ENCODE results near the gene RBM6. TPM values are rescaled to one million over a fixed set of nuclear protein-coding genes. Genes with fewer than 3 reads are reported as not detected.

RBM6 gene
- total RNA-seq, 4 donors from 2014 or later = 73.5 to 222 (median 89.5) TPM

- peaks cover 98% of the 10 kb centered on the region for H3K36me3 ChIP-seq
- WGBS = 76% methylated on average over 5 of the region's 5 CpGs
- DNase-seq (ENCODE audit: low spot score in 2 of 2) = no peak
These were observed 171.8 kb downstream of the RBM6 start for GRCh38 chr3:50111757-50112156.

GRCh38 chr3:50112462-50112861, 172.5 kb downstream of the RBM6 start:
- no peaks in the 10 kb centered on the region for H3K9me3 ChIP-seq
- DNase-seq (ENCODE audit: low spot score in 2 of 2) = peak in 1 of 2 donors; percentile 27
- no peaks in the 10 kb centered on the region for H3K27me3 ChIP-seq
- TF ChIP-seq EP300 (IDR thresholded peaks at IDR 0.05) (no peak), POLR2AphosphoS5 (IDR thresholded peaks at IDR 0.05) (no peak)
- H3K36me3 ChIP-seq = peaks cover 99% of the 10 kb centered on the region
- H3K4me1 ChIP-seq = no peaks in the 10 kb centered on the region
- no peak overlapping the region for H3K4me3 ChIP-seq
- 85% methylated on average over 3 of the region's 3 CpGs for WGBS
- no peak overlapping the region for H3K27ac ChIP-seq

More at GRCh38 chr3:50111757-50112156, 171.8 kb downstream of the RBM6 start:
- Histone ChIP-seq H3K9me3 (no peaks in the 10 kb centered on the region), H3K4me1 (no peaks in the 10 kb centered on the region), H3K27ac (no peak overlapping the region), H3K27me3 (no peaks in the 10 kb centered on the region), H3K4me3 (no peak overlapping the region)
- no peak for TF ChIP-seq POLR2AphosphoS5 (IDR thresholded peaks at IDR 0.05)
- no peak for TF ChIP-seq EP300 (IDR thresholded peaks at IDR 0.05)
- no peak for TF ChIP-seq CTCF (IDR thresholded peaks at IDR 0.05)
- TF ChIP-seq POLR2A (IDR thresholded peaks at IDR 0.05) = no peak

- DNase-seq (ENCODE audit: low spot score in 2 of 2) = peak in 1 of 2 donors; percentile 30
- Histone ChIP-seq H3K4me1 (peaks cover 9% of the 10 kb centered on the region), H3K36me3 (peaks cover 89% of the 10 kb centered on the region)
These were observed 177.2 kb downstream of the RBM6 start for GRCh38 chr3:50117120-50117519.

GRCh38 chr3:50118237-50118636, 178.3 kb downstream of the RBM6 start:
- Histone ChIP-seq H3K4me3 (no peak overlapping the region), H3K27ac (no peak overlapping the region), H3K36me3 (peaks cover 77% of the 10 kb centered on the region), H3K4me1 (peaks cover 20% of the 10 kb centered on the region), H3K9me3 (no peaks in the 10 kb centered on the region), H3K27me3 (no peaks in the 10 kb centered on the region)
- peak in 1 of 2 donors; percentile 52 for DNase-seq (ENCODE audit: low spot score in 2 of 2)
- TF ChIP-seq EP300 (IDR thresholded peaks at IDR 0.05) (no peak), POLR2A (IDR thresholded peaks at IDR 0.05) (no peak), POLR2AphosphoS5 (IDR thresholded peaks at IDR 0.05) (no peak), CTCF (IDR thresholded peaks at IDR 0.05) (no peak)
- WGBS = 90% methylated on average over 10 of the region's 10 CpGs

More at GRCh38 chr3:50117120-50117519, 177.2 kb downstream of the RBM6 start:
- Histone ChIP-seq H3K9me3 (no peaks in the 10 kb centered on the region), H3K27me3 (no peaks in the 10 kb centered on the region), H3K4me3 (no peak overlapping the region), H3K27ac (no peak overlapping the region)
- WGBS = 89% methylated on average over 8 of the region's 8 CpGs
- TF ChIP-seq CTCF (IDR thresholded peaks at IDR 0.05) = no peak
- no peak for TF ChIP-seq POLR2A (IDR thresholded peaks at IDR 0.05)
- no peak for TF ChIP-seq EP300 (IDR thresholded peaks at IDR 0.05)
- no peak for TF ChIP-seq POLR2AphosphoS5 (IDR thresholded peaks at IDR 0.05)

- DNase-seq (ENCODE audit: low spot score in 2 of 2) = peak in 1 of 2 donors; percentile 54
- Histone ChIP-seq H3K27me3 (no peaks in the 10 kb centered on the region), H3K4me3 (no peak overlapping the region), H3K4me1 (peaks cover 36% of the 10 kb centered on the region), H3K9me3 (no peaks in the 10 kb centered on the region), H3K27ac (no peak overlapping the region), H3K36me3 (peaks cover 62% of the 10 kb centered on the region)
- TF ChIP-seq EP300 (IDR thresholded peaks at IDR 0.05) = no peak
- WGBS = 96% methylated on average over 3 of the region's 3 CpGs
These were observed 179.8 kb downstream of the RBM6 start for GRCh38 chr3:50119786-50120185.

GRCh38 chr3:50120364-50121071, 180.6 kb downstream of the RBM6 start:
- H3K4me1 ChIP-seq = peaks cover 43% of the 10 kb centered on the region
- 93% methylated on average over 3 of the region's 10 CpGs for WGBS
- H3K4me3 ChIP-seq = no peak overlapping the region
- no peak overlapping the region for H3K27ac ChIP-seq
- no peaks in the 10 kb centered on the region for H3K9me3 ChIP-seq
- TF ChIP-seq POLR2A (IDR thresholded peaks at IDR 0.05) (no peak), EP300 (IDR thresholded peaks at IDR 0.05) (no peak), CTCF (IDR thresholded peaks at IDR 0.05) (no peak)
- peak in 1 of 2 donors; percentile 40 for DNase-seq (ENCODE audit: low spot score in 2 of 2)
- no peaks in the 10 kb centered on the region for H3K27me3 ChIP-seq
- peaks cover 55% of the 10 kb centered on the region for H3K36me3 ChIP-seq
